Measurements from ENCODE around the gene HAL.

The HAL gene

DNA sequence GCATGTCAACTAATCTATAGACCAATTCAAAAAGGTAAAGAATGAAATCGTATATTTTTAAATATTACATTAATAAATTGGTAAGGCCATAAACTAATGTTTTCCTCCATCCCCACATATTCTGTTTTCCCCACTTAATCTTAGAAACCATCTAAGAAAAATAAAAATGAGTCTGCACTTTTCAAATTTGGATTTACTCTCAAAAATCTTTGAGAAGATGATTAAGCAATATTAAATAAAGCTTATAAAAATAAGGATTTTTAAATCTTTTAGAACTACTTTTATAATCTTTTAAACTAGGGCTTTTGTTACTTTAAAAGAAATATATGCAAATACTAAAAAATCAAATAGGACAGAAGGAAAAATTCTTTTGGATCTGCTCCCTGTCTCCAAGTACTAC, 10.6 kb upstream of the HAL start:
- no peak for DNase-seq

DNA sequence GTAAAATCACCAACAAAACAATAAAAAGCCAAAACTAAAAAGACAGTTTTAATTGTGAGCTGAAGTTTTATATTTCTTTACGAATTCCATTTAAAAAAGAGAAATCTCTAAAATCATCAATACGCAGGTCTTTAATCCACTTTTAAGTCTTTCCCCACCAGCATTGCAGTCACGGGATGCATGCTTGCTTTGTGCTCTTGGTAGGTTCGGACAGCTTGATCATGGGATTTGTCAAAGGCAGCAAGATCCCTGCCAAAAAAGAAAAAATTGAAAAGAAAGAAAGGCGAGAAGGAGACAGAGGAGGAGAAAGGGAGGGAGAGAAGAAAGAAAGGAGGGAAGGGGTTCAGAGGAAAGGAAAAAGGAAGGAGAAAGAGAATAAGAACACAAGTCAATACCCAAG, 4.7 kb upstream of the HAL start:
- DNase-seq: no peak

DNA sequence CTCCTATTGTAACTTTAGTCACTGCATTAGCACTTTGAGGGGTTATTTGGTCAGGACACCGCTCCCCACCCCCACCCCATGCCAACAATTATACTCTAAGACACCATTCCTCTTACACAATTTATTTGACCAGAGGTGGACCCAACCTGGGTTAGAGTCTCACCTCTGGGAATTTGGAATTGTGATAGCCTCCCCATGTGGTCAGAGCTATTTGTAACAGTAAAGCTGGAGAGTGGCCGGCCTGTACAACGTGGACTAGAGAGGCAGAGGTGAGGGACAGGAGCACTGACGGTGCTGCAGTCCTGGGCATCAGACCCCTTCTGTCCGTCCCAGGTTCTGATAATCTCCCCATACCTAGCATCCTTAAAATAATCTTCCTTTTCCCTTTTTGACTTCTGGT, 3.3 kb upstream of the HAL start:
- DNase-seq: no peak

DNA sequence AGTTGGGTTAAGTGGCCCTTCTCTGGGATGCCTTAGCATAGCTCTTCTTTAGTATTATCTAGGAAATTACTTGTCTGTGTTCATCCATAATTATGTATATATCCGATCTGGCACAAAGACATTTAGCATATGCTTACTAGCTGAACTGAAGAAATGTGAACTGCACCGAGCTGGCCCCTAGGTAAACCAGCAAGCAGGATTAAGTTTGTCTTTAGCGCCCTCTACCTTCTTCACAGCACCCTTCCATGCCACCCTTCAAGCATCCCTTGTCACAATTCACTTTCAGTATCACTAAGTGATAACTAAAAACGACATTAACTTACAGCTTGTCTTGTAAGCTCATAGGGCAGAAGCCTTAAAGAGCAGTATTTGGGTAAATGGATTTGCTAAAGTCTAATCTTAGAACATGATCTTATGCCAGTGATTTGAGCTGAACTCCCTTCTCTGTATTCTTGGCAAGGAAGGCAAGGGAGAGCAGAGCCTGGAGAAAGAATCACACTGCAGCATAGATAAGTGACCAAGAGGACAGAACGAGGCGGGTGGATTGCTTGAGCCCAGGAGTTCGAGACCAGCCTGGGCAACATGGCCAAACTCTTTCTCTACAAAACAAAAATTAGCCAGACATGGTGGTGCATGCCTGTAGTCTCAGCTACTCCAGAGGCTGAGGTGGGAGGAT, 2.6 kb upstream of the HAL start:
- peak; percentile 43 for DNase-seq

DNA sequence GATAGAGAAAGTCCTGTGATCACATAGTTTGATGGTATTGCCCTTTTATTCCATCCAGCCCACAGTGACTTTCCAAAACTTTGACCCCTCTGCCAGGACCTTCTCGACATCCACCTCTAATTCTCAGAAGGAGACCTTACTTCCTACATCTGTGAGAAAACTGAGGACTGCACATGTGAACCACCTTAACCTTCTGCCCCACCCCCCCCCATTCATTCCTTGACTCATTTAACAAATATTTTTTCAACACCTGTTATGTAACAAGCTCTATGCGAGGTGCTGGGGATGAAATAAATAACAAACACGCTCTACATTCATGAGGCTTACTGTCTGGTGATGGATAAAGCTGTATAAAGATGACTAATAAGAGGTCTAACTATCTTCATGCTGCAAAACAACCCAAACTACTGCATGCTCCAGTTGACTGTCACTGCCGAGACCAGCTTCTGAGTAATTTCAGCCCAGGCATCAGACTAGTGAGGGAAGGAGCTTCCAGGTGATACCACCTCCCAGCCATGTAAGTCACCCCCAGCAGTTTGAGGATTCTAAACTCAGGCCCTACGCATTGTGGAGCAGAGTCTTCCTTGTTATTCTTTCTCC, 1.9 kb upstream of the HAL start:
- no peak for DNase-seq

DNA sequence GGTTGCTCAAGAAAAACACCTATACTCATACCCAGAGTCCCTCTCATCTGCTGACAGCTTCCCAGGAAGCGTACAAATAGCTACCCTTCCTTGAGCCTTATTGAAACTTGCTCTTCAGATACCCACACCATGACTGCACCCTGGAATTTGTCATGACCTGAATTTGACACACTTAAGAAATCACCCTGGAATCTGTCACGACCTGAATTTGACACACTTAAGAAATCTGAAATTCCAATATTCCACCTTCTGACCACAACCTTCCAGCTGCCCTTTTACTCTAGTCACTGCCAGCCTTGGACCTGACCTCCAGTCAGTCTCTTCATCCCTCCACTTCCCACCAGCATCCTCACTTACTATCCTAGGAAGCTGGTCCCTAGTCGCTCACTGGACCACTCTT, 1.1 kb upstream of the HAL start:
- DNase-seq: no peak

DNA sequence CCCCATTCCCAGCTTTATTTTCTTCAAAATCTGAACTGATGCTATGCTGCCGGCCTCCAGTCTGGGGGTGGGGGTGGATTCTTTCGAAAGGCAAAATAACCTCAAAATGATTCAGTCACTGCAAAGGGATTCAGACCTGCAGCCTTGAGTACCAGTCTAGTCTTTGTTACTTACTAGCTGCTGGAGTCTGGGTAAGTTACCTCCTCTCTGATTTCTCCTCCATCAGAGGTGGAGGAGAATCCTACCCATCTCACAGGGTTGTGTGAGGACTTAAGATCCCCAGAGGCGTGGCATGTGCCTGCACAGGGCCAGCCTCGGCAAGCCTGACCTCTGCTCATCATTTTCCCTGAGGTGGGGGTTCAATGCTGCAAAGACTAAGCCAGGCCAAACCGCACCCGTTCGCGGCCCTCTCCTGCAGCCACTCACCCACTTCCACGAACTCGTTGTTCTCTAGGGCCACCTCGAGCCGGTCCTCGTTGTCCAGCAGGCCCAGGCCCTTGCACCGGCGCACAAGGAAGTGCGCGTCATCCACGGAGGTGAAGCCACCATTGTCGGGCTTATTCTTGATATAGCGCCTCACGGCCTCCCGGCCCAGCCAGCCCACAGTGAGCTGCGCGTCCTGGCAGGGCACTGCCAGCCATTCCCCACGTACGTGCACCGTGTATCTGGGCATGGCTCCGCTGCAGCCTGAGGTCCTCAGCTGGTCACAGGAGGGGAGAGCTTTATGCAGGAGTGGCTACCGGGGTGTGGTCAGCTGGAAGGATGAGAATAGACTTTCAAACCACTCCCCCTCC, 709 bp downstream of the HAL start:
- no peak for DNase-seq

DNA sequence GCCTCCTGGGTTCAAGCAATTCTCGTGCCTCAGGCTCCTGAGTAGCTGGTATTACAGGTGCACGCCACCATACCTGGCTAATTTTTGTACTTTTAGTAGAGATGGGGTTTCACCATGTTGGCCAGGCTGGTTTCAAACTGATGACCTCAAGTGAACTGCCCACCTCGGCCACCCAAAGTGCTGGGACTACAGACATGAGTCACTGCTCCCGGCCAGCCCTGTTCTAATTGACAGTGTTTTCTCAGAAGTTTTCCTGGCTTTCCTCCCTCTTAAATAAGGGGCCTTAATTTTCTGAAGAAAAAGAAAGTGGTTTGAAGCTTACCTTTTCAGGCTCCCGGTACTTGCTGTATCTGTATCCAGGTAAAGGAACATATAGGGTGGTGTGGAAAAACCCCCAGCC, 1.7 kb downstream of the HAL start:
- DNase-seq: no peak

DNA sequence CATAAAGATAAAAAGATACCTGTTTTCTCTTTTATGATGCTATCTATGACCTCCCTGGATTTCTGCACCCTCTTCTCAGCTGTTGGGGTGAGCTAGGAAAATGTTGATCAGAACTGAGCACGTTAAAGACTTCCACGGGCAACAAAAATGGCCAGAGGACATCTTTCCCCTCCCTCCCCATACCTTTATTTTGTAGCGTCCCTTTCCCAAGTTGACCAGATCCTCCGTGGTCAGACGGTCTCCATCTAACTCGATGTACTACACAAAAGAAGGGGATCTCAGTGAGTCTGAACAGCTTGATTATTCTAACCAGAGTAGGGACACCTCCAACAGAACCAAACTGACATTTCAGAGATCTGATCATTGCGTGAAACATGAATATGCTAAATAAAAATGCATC, 2.2 kb downstream of the HAL start:
- no peak for DNase-seq

DNA sequence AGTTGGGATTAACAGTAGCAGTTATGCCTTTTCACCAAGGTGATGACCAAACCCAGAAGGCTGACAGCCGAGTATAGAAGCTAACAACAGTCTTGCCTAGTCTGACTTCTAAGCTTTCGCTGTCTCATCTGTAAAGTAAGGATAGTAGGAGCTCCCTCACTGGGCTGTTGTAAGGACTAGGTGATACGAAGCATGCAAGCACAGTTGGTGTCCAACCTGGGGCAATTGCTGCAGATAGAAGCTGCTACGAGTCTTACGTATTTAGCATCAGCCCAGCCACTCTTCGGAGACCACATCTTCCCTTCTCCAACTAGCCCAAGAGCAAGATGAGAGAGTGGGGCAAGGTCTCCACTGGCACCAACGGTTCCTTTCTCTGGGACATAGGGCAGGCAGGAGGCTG, 6.0 kb downstream of the HAL start:
- DNase-seq: no peak

DNA sequence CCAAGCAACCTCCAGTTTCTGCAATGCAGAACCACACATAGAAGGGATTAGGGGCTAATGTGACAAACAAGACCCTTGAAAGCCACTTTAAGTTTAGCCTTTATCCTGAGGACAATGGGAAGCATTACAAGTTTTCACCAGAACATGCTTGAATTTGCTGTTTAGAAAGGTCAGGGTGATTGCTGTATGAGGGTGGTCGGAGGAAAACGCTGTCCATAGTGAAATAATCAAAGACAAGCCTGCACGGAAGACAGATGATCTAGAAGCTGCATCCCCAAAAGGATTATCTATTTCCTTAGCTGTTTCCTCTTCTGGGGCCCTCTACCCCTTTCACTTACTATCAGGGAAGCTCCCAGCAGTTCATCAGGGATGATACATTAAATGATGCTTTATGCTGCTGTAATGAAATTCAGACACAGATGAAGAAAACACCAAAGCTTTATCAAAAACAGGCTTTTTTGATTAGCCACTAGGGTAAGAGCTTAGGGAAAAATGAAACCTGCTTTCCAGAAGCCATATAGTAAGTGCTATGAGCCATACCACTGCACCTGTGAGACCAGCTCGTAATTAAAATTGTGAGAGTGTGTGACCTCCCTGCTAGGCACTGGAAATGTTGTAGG, 6.5 kb downstream of the HAL start:
- no peak for DNase-seq

DNA sequence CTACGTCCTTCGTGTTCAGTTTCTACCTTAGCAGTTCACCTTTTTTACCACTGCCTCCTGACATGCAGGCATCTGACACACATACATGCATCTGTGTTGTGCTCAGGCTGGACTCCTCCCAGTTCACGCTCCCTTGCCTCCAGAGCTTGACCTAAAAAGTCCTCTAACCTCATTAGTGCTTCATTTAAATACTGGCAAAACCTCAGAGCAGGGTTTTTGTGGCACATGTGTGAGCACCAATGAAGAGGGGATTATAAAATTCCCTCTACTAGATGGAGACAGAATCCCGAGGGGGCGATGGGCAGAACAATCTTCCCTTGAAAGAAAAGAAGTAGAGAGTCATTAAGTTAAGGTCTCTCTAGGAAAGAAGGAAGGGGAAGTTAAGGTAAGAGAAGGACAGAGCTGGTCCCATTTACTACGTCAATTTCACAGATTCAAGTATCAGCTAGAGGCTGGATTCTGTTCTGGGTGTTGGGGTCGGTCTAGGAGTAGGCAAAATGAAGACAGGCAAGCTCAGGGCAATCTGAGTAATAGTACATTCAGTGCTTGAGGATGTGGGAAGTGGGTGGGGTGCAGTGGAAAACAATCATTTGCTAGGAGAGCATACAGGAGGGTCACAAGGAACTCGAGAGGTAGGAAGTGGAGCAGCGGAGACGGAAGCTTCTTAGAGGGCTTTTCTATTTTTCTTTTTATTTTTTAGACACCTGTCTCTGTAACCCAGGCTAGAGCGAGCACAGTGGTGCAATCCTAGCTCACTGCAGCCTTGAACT, 7.5 kb downstream of the HAL start:
- DNase-seq: no peak

DNA sequence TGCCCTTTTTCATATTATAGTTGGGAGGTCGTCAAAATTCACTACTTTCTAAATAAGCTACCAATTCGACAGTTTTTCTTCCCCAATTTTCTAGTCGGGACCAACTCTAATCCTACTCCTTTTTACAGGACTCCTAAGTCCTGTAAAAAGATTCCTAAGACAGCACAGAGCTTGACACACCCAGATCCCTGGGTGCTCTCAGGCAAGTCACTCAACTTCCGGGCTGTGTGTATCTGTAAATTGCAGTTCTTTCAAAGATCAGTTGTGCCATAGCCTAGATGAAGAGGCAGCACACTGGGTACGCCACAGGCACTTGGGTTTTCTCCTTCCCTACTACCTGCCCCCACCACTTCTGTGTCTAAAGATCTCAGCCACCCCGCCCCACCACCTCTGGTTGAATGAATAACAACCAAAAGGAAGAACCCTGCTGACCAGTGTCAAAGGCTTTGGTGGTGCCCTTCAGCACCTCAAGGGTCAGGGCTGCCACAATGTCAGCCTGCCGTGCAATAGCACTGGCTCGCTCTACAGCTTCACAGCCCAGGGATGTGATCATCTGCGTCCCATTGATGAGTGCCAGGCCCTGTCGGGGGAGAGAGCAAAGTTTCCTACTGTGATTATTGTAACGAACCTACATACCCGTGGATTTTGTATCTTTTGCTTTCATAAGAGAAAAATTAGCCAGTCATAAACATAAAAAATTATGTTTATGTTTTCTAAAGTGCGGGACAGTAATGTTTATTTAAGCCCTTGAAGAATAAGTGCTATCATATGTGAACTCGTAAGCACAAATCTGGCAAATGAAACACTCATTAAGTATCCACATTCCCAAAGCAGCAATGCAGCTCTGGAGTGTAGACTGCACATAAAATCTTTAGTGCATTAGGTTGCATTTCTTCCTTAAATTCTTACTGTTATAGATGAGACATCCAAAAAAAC, 9.2 kb downstream of the HAL start:
- DNase-seq: no peak

DNA sequence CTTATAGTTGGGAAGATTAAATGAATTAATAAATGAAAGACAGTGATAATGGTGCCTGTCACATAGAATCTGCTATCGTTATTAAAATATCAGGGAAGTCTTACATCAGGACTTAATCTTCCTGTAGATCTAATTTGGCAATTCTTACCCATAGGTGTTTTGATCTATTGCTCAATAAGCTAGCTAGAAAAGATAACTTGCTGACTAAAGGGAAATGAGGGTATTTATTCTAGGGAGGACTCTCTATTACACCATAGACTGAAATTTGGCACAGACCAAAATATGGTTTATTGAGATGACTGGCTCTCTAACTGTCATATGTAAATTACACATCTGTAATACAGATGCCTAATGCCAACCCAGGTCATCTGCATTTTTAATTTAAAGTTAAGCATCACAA, 11.5 kb downstream of the HAL start:
- no peak for DNase-seq

DNA sequence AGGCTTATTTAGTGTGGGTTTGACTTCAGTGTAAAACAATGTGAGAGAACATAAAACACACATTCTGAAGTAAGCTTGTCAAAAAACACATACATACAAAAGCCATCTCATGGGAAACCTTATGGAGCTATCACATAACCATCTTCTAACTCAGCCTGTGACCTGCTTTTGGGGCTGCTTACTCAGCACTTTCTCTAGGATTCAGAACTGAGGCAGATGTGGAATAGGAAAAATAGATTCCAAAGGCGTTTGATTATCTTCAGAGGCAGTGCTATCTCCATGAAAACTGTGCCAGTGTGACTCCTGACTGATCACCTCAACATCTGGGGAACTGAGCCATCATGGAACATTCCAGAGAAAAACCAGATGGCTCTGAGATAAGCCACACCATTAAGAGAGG, 13.5 kb downstream of the HAL start:
- no peak for DNase-seq

DNA sequence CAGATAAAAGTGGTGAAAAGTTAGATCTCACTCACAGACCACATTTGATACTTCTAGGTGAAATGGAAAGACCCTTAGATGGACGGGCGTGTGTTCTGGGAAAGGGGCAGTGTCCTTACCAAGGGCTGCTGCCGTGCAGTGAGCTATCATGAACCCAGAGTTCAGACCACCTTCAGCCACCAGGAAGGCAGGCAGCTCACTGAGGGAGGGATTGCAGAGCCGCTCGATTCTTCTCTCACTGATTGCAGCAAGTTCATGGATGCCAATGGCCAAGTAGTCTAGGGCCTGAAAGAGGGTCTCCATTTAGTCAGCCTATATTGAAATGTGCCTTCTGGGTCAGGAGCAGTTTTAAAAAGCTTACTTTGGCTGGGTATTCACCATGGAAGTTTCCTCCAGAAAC, 15.7 kb downstream of the HAL start:
- no peak for DNase-seq

DNA sequence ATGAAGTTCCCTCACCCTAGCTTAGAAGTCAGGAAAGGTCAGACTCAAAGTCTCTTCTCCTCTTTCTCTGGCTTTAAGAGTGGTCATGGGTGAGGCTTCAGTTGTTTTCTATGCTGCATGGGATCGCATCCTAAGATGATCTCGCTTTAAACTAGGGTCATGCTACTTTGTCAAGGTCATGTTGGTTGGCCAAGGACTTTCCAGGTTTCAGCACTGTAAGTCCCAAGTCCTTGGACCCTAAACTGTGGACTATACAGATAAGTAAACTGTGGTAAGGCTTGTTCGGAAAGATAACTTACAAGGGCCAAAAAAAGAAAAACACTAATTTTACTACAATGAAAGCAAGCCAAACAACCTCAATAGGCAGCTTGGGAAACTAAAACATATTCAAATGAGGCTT, 17.4 kb downstream of the HAL start:
- DNase-seq: no peak

DNA sequence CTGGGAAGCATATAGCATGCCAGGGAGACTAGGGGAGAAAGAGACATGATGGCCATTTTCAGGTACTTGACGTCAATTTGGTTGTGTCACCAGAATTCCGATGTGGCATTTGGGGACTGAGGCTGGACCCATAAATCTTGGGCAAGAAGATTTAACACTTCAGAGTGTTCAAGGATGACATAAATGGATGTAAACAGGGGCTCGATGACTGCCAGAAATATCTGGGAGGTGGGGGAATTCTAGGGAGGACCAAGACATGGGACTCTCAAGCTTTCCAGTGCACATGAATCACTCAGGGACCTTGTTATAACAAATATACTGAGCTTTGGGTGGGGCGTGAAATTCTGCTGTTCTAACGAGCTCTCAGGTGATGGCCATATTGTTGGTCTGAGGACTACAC, 17.8 kb downstream of the HAL start:
- no peak for DNase-seq

DNA sequence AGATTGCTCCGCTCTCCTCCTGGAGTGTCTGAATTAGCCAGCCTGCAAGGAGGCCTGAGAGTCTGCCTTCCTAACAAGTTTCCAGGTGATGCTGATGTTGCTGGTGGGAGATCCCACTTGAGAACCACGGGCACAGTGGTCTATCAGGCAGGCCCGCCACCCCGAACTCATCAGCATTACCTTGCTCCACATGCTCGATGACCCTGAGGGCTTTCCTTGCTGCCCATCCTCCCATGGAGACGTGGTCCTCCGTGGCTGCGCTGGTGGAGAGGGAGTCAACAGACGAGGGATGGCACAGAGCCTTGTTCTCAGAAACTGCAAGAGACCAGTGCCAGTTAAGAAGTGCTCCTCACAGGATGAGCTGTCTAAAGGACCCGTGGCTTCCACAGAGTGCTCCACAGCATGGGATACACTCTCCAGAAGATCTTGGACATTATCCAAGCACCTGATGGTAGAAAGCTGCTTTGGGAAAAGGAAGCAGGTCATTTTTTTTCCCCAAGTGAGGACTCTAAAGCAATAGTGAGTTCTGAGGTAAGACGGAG, 18.3 kb downstream of the HAL start:
- no peak for DNase-seq

DNA sequence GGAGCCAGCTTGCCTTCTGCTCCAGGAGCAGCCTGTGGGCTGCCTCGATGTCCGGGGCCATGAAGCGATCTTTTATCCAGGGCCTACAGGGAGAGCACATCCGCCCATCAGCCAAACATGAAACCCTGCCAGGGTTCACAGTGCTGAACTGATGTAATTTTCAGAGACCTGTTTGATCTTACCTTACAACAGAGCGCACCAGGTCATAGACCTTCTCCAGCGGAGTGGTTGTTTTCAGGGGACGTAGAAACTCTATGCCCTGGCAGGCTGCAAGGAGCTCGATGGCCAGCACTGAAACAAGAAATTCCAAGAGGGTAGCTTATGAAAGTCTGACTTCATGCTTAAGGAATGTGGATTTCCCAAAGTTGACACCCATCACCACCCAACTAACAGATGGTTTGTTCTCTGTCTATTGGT, 19.7 kb downstream of the HAL start:
- no peak for DNase-seq

DNA sequence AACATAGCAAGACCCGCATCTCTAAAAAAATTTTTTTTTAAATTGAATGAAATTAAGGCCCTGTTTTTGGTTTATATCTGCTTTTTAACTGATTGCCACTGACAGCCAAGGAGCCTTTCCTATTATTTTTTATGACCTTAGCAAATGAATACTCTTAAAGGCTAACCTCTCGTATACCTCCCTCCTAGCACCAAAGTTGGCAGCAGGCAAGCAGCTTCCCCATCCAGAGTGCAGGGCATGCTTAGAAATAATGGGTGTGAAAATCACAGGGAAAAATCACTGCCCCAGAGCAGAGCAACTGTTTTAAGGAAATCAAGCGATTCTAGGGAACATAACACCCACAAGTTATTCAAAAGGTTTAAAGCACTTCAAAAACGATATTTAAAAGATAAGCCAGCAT, 20.7 kb downstream of the HAL start:
- DNase-seq: no peak

DNA sequence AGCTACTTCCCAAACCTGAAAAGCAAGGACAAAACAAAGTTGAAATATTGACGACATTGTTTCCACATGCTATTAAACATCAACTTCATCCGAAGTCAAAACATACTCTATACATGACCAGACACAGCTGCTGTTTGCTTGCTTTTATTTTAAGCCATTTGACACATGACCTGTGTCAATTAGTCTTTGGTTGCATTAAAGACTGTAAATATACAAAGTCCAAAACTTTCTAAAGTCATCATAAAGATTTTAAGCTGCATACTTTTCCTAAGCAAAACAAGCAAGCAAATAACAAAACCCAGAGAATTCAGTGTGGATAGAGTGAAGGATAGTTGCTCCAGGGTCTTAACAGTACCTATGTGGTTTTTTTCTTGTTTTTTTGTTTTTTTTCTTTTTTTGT, 21.8 kb downstream of the HAL start:
- DNase-seq: no peak
